MCF 10A (cell line): ENCODE data around the gene PDE4D. TPM values are rescaled to one million over a fixed set of nuclear protein-coding genes. Genes with fewer than 3 reads are reported as not detected.

ENCODE experiments used
- BruUV-seq: library from RNA; stranded (reverse); fragments of 400-500 nt; replicated peaks from 2 replicates; lab custom pipeline; 2021; lab: Mats Ljungman, UMichigan
- CTCF ChIA-PET: fragments of 300-600 bp; sonication (Branson Sonifier 250); formaldehyde crosslinking; extraction: SDS; loops from one replicate; lab custom pipeline; 2021; ENCODE audit warnings: antibody characterized with exemption, inconsistent platforms; lab: Yijun Ruan, JAX
- POLR2A ChIA-PET: fragments of 300-600, 350-650 bp; sonication (Branson Sonifier 250); formaldehyde crosslinking; extraction: SDS; loops from one replicate; lab custom pipeline; 2020; ENCODE audit warnings: antibody characterized with exemption, inconsistent platforms; lab: Yijun Ruan, JAX
- DNase-seq: peaks from one replicate; pipeline ENCODE4 v3.0.0-alpha.2; 2018; ENCODE audit not compliant: unreplicated experiment
- H3K27ac Mint-ChIP-seq: one replicate; pipeline ENCODE4 v1.8.0; 2022; ENCODE audit warnings: mild to moderate bottlenecking, low read depth, mixed read lengths; ENCODE audit not compliant: unreplicated experiment
- H3K27me3 Mint-ChIP-seq: one replicate; pipeline ENCODE4 v1.8.0; 2022; ENCODE audit warnings: mixed read lengths; ENCODE audit not compliant: insufficient read depth, unreplicated experiment
- H3K36me3 Mint-ChIP-seq: one replicate; pipeline ENCODE4 v1.8.0; 2022; ENCODE audit warnings: mild to moderate bottlenecking, moderate library complexity, mixed read lengths; ENCODE audit not compliant: insufficient read depth, unreplicated experiment
- H3K4me1 Mint-ChIP-seq: one replicate; pipeline ENCODE4 v1.8.0; 2022; ENCODE audit warnings: mixed read lengths; ENCODE audit not compliant: insufficient read depth, unreplicated experiment
- H3K4me3 Mint-ChIP-seq: one replicate; pipeline ENCODE4 v1.8.0; 2022; ENCODE audit warnings: mild to moderate bottlenecking, moderate library complexity, mixed read lengths; ENCODE audit not compliant: unreplicated experiment
- H3K9me3 Mint-ChIP-seq: one replicate; pipeline ENCODE4 v1.8.0; 2022; ENCODE audit warnings: mixed read lengths; ENCODE audit not compliant: unreplicated experiment
- CTCF ChIP-seq: fragments of 200-600 bp; IDR thresholded peaks from one replicate; pipeline ENCODE4 v1.8.0; 2022; ENCODE audit warnings: antibody characterized with exemption, mild to moderate bottlenecking; ENCODE audit not compliant: unreplicated experiment
- intact Hi-C: fragments of 100-400 bp; cut with micrococcal nuclease; formaldehyde crosslinking; loops from 2 replicates; pipeline ENCODE4 v1.14.1; 2022
- total RNA-seq: library from RNA; stranded (reverse); gene quantifications from 2 replicates; pipeline ENCODE4 v1.2.3, GENCODE V29; 2022

PDE4D gene
- total RNA-seq, 1 experiment from 2014 or later: 85.0 TPM

GRCh38 chr5:59732301-59732700 is 161.2 kb downstream of the PDE4D start:
- BruUV-seq: no TSS peak
- CTCF ChIA-PET: interaction anchor here (0.6 to 2.1 kb wide), 4 partner anchors 8 to 946 kb away, joined by 3 to 5 read pairs (median 3); no protein-coding TSS in a partner anchor
- Mint-ChIP-seq H3K9me3 (no peaks in the 10 kb centered on the region), H3K27me3 (no peaks in the 10 kb centered on the region), H3K36me3 (peaks cover 15% of the 10 kb centered on the region), H3K27ac (no peak overlapping the region), H3K4me1 (peaks cover 17% of the 10 kb centered on the region), H3K4me3 (no peak overlapping the region)
- no peak for DNase-seq
- TF ChIP-seq CTCF: no peak
- intact Hi-C loops: no loop called here
- POLR2A ChIA-PET: interaction anchor here (1.2 to 2.8 kb wide), 5 partner anchors 13 to 77 kb away, joined by 3 to 11 read pairs (median 3); no protein-coding TSS in a partner anchor

GRCh38 chr5:59731809-59732208 is 161.7 kb downstream of the PDE4D start:
- H3K27ac Mint-ChIP-seq: no peak overlapping the region
- no peaks in the 10 kb centered on the region for H3K27me3 Mint-ChIP-seq
- no TSS peak for BruUV-seq
- peaks cover 17% of the 10 kb centered on the region for H3K4me1 Mint-ChIP-seq
- no peak for DNase-seq
- ChIA-PET POLR2A (interaction anchor here (1.2 to 2.8 kb wide), 3 partner anchors 13 to 77 kb away, joined by 3 to 11 read pairs (median 3); no protein-coding TSS in a partner anchor), CTCF (interaction anchor here (0.7 to 2.1 kb wide), 4 partner anchors 21 to 946 kb away, joined by 3 to 5 read pairs (median 4); no protein-coding TSS in a partner anchor)
- no peaks in the 10 kb centered on the region for H3K9me3 Mint-ChIP-seq
- peaks cover 15% of the 10 kb centered on the region for H3K36me3 Mint-ChIP-seq
- H3K4me3 Mint-ChIP-seq: no peak overlapping the region
- TF ChIP-seq CTCF: no peak
- intact Hi-C loops: no loop called here

- TF ChIP-seq CTCF: no peak
- ChIA-PET CTCF (interaction anchor here (1.5 to 1.9 kb wide), 2 partner anchors 11 to 71 kb away, joined by 4 to 7 read pairs; no protein-coding TSS in a partner anchor), POLR2A (interaction anchor here (0.7 to 1.8 kb wide), 4 partner anchors 9 to 1113 kb away, joined by 3 to 5 read pairs (median 5); no protein-coding TSS in a partner anchor)
- Mint-ChIP-seq H3K4me3 (no peak overlapping the region), H3K27ac (no peak overlapping the region), H3K36me3 (peaks cover 20% of the 10 kb centered on the region), H3K27me3 (no peaks in the 10 kb centered on the region), H3K9me3 (no peaks in the 10 kb centered on the region), H3K4me1 (peaks cover 21% of the 10 kb centered on the region)
- intact Hi-C loops: no loop called here
- BruUV-seq: no TSS peak
- DNase-seq: no peak
These were observed 163.7 kb downstream of the PDE4D start for GRCh38 chr5:59729820-59730219.

GRCh38 chr5:59729357-59729756 is 164.2 kb downstream of the PDE4D start:
- no peaks in the 10 kb centered on the region for H3K27me3 Mint-ChIP-seq
- TF ChIP-seq CTCF: no peak
- no TSS peak for BruUV-seq
- no peak for DNase-seq
- ChIA-PET POLR2A (interaction anchor here (1.0 to 1.8 kb wide), 3 partner anchors 16 to 39 kb away, joined by 4 to 5 read pairs (median 5); no protein-coding TSS in a partner anchor), CTCF (interaction anchor here (0.6 kb wide), 1 partner anchor 128 kb away, joined by 4 read pairs; no protein-coding TSS in a partner anchor)
- intact Hi-C loops: no loop called here
- peaks cover 22% of the 10 kb centered on the region for H3K36me3 Mint-ChIP-seq
- H3K4me3 Mint-ChIP-seq: no peak overlapping the region
- H3K4me1 Mint-ChIP-seq: peaks cover 22% of the 10 kb centered on the region
- no peak overlapping the region for H3K27ac Mint-ChIP-seq
- H3K9me3 Mint-ChIP-seq: no peaks in the 10 kb centered on the region
